ENCODE data around the gene POU2AF3. TPM values are rescaled to one million over a fixed set of nuclear protein-coding genes. Genes with fewer than 3 reads are reported as not detected.

The POU2AF3 gene
- total RNA-seq, 2 experiments from 2014 or later, result not detected

DNA sequence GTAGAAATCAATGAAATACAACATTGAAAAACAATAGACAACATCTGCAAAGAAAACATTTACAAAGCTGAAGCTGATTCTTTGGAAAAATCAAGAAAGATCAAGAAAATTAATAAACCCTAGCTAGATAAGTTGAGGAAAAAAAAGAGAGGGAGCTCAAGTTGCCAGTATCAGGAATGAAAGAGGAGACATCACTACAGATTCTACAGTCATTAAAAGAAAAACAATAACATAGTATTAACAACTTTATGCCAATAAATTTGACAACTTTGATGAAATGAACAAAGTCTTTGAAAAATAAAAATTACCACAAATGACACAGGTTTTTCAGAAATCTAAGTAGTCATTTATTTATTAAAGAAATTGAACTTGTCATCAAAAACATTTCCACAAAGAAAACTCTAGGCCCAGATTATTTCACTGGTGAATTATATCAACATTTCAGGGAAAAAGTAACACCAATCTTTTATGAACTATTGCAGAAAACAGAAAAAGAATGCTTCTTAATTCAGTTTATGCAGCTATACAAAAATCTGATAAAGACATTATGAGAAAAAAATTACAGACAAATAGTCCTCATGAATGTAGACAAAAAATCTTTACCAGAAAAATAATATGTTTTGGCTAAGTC, 41.5 kb downstream of the POU2AF3 start:
- Mint-ChIP-seq H3K4me1 (no peaks in the 10 kb centered on the region), H3K9me3 (peaks cover 8% of the 10 kb centered on the region), H3K27me3 (peaks cover 2% of the 10 kb centered on the region), H3K27ac (no peak overlapping the region), H3K36me3 (ENCODE audit: low read depth) (no peaks in the 10 kb centered on the region), H3K4me3 (no peak overlapping the region)
- ChIA-PET POLR2A (no interaction called here), CTCF (interaction anchor here (1.0 kb wide), 1 partner anchor 29 kb away, joined by 3 read pairs; no protein-coding TSS in a partner anchor)
- DNase-seq, result no peak

DNA sequence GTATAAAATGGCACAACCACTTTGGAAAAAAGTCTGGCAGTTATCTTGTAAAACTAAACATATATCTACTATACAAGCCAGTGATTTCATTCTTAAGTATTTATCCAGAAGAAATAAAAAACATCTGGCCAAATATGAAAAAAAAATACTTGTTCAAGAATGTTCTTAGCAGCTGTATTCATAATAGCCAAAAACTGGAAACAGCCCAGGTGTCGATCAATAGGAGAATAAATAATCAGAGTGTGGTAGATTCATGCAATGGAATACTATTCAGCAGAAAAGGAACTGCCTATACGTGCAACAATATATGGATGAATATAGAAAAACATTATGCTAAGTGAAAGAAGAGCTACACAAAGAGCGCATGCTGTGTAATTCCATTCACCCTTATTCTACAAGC, 44.0 kb downstream of the POU2AF3 start:
- H3K4me1 Mint-ChIP-seq, result no peaks in the 10 kb centered on the region
- no peak overlapping the region for H3K27ac Mint-ChIP-seq
- peaks cover 8% of the 10 kb centered on the region for H3K9me3 Mint-ChIP-seq
- H3K36me3 Mint-ChIP-seq (ENCODE audit: low read depth), result no peaks in the 10 kb centered on the region
- peaks cover 6% of the 10 kb centered on the region for H3K27me3 Mint-ChIP-seq
- CTCF ChIA-PET, result interaction anchor here (1.0 kb wide), 1 partner anchor 46 kb away, joined by 4 read pairs; no protein-coding TSS in a partner anchor
- POLR2A ChIA-PET, result no interaction called here
- H3K4me3 Mint-ChIP-seq, result no peak overlapping the region
- no peak for DNase-seq

DNA sequence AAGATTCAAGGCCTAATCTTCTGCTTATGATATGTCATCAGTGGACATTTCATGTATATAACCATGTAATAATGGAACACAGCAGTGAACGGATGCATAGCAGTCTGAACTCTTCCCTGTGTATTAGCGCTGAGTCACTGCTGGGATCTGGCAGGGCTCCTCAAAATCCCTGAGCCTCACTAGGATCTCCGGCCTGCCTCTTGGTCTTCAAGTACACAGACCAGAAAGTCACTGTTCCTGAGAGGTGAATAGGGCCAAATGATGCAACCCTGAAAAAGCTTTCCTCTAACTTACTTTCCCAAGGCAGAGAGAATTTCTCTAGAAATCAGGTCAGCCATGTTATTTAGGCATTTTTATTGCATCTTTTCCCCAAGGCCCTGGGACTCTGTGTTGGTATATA, 45.7 kb downstream of the POU2AF3 start:
- Mint-ChIP-seq H3K4me1 (no peaks in the 10 kb centered on the region), H3K4me3 (no peak overlapping the region), H3K27ac (no peak overlapping the region), H3K9me3 (peaks cover 8% of the 10 kb centered on the region), H3K36me3 (ENCODE audit: low read depth) (no peaks in the 10 kb centered on the region), H3K27me3 (peaks cover 6% of the 10 kb centered on the region)
- POLR2A ChIA-PET, result no interaction called here
- CTCF ChIA-PET, result no interaction called here
- DNase-seq, result no peak

DNA sequence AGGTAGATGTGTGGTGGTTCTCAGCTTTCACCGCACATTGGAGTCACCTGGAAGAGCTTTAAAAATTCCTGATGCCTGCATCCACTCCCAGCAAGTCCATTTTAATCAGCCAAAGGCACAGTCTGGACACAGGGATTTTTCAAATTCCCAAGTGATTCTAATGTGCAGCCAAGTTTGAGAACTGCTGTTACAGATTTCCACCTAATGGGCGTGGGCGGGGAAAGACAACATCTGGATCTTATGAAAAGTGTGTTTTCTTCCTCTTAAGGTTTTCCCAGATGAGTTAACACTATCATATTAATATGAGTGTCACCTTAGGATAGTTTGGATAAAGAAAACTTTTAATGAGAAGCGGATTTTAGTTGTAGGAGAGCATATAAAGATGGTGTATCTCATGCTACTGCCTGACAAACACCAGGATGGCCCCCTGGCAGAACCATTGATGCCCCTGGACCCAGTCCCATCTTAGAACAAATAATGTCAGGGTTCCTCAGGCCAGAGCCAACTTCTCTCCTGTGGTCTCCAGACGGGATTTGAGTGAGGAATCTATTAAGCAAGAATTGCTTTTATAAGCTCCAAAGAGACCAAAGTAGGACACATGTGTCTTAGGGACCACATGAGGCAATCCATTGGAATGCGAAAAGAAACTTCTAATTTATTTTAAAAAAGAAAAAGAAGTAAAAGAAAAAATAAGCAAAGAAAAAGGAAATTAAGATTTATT, 48.8 kb downstream of the POU2AF3 start:
- Mint-ChIP-seq H3K4me3 (no peak overlapping the region), H3K27me3 (peaks cover 15% of the 10 kb centered on the region), H3K27ac (no peak overlapping the region), H3K4me1 (no peaks in the 10 kb centered on the region), H3K9me3 (no peaks in the 10 kb centered on the region), H3K36me3 (ENCODE audit: low read depth) (no peaks in the 10 kb centered on the region)
- DNase-seq, result no peak
- POLR2A ChIA-PET, result no interaction called here
- CTCF ChIA-PET, result no interaction called here

DNA sequence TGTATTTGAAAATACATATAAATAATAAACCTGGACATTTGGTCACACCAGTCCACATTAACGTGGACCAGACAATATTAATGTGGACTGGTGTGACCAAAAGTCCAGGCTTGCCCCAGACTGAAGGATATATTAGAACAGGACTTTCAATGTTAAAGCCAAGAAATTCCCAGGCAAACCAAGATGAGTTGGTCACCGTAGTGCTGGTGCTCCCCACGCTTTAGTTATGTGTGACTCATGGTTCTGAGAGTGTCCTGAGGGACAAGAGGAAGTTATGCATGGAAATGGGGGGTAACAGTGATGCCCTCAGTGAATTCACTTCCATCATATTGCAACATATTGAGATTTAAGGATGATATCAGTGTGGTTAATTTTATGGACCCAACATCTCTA, 49.4 kb downstream of the POU2AF3 start:
- no peaks in the 10 kb centered on the region for H3K36me3 Mint-ChIP-seq (ENCODE audit: low read depth)
- CTCF ChIA-PET, result no interaction called here
- POLR2A ChIA-PET, result no interaction called here
- no peak for DNase-seq
- H3K27ac Mint-ChIP-seq, result no peak overlapping the region
- H3K27me3 Mint-ChIP-seq, result peaks cover 15% of the 10 kb centered on the region
- H3K4me3 Mint-ChIP-seq, result no peak overlapping the region
- no peaks in the 10 kb centered on the region for H3K4me1 Mint-ChIP-seq
- H3K9me3 Mint-ChIP-seq, result no peaks in the 10 kb centered on the region

DNA sequence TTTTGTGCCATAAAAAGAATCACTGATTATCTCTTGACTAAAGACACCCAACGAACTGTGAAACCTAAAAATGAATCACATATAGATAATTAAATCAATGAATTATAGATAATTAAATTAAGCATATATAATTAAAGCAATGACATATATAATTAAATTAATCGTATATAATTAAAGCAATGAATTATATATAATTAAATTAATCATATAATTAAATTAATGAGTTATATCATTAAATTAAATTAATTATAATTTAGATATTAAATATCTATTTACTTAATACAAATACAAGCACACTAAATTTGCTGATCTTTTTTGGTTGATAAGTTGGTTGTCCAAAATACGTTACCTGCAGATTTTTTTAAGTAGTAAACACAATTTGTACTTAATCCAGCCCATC, 49.8 kb downstream of the POU2AF3 start:
- POLR2A ChIA-PET, result no interaction called here
- no peaks in the 10 kb centered on the region for H3K36me3 Mint-ChIP-seq (ENCODE audit: low read depth)
- peaks cover 15% of the 10 kb centered on the region for H3K27me3 Mint-ChIP-seq
- H3K27ac Mint-ChIP-seq, result no peak overlapping the region
- CTCF ChIA-PET, result no interaction called here
- H3K4me1 Mint-ChIP-seq, result no peaks in the 10 kb centered on the region
- H3K4me3 Mint-ChIP-seq, result no peak overlapping the region
- DNase-seq, result no peak
- H3K9me3 Mint-ChIP-seq, result no peaks in the 10 kb centered on the region

DNA sequence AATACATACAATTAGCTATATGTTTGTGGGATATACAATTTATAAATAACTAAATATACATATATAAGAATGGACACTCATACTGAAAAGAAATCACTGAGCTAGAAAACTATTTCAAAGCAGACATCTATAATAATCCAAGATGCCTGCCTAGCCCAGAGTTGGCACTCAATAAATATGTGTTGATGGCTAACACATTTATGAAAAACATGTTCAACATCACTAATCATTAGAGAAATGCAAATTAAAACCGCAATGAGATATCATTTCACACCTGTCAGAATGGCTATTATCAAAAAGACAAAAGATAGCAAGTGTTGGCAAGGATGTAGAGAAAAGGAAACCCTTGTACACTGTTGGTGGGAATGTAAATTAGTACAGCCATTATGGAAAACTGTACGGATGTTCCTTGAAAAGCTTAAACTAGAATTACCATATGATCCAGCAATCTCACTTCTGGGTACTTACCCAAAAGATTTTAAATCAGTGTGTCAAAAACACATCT, 50.9 kb downstream of the POU2AF3 start:
- Mint-ChIP-seq H3K9me3 (no peaks in the 10 kb centered on the region), H3K4me1 (no peaks in the 10 kb centered on the region), H3K27ac (no peak overlapping the region), H3K27me3 (peaks cover 15% of the 10 kb centered on the region), H3K36me3 (ENCODE audit: low read depth) (no peaks in the 10 kb centered on the region), H3K4me3 (no peak overlapping the region)
- DNase-seq, result no peak
- POLR2A ChIA-PET, result no interaction called here
- CTCF ChIA-PET, result interaction anchor here (0.7 kb wide), 1 partner anchor 787 kb away, joined by 3 read pairs; no protein-coding TSS in a partner anchor

DNA sequence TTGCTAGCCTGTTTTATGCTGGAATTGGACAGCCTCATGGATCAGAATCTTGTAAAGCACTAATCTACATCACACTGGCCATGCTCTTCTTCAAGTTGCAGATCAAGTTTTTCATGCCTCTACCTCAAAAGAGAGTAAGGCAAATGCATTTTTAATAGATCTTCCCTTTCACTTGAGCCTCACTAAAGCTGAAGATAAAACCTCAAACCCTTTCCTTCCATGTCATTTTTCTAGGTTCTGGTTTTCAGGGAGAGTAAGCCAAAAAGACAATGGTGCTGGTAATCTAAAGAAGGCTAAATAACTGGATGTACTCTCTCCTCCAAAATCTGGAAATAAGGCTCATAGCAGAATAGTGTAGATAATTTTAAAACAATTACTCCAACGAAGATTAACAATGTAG, 52.5 kb downstream of the POU2AF3 start:
- Mint-ChIP-seq H3K27ac (no peak overlapping the region), H3K36me3 (ENCODE audit: low read depth) (no peaks in the 10 kb centered on the region), H3K27me3 (peaks cover 10% of the 10 kb centered on the region), H3K9me3 (no peaks in the 10 kb centered on the region), H3K4me1 (no peaks in the 10 kb centered on the region), H3K4me3 (no peak overlapping the region)
- no peak for DNase-seq
- CTCF ChIA-PET, result no interaction called here
- POLR2A ChIA-PET, result no interaction called here

DNA sequence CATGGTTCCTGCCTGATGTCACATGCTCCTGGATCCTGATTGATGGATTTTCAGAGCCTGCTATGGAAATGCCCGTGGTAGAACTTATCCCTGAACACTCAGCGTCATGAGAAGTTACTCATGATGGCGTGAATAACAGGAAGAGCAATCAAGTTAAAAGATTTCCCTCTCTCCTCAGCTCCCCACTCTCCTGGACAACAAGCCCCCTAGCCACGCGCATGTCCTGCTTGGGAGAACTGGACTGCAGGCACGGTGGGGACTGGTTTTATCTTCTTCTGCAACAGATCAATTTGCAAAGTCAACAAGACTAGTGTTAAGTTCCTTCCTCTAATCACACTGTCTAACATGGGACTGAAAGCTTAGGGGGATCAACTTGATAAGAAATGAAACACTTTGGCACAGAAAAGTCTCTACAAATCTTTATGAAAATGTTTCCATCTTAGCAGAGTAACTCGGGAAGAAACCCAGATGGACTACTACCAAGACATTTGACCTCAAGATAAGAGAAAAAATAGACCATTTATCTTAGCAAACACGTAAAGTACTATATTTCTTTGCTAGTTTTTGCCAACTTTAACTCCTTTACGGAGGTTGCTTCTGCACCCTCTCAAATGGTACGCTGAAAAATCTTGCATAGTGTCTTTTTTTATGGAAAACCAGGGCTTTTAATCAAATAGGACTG, 53.2 kb downstream of the POU2AF3 start:
- H3K4me3 Mint-ChIP-seq, result no peak overlapping the region
- H3K27me3 Mint-ChIP-seq, result peaks cover 10% of the 10 kb centered on the region
- POLR2A ChIA-PET, result no interaction called here
- CTCF ChIA-PET, result no interaction called here
- H3K27ac Mint-ChIP-seq, result no peak overlapping the region
- H3K4me1 Mint-ChIP-seq, result no peaks in the 10 kb centered on the region
- no peak for DNase-seq
- H3K36me3 Mint-ChIP-seq (ENCODE audit: low read depth), result no peaks in the 10 kb centered on the region
- H3K9me3 Mint-ChIP-seq, result no peaks in the 10 kb centered on the region

DNA sequence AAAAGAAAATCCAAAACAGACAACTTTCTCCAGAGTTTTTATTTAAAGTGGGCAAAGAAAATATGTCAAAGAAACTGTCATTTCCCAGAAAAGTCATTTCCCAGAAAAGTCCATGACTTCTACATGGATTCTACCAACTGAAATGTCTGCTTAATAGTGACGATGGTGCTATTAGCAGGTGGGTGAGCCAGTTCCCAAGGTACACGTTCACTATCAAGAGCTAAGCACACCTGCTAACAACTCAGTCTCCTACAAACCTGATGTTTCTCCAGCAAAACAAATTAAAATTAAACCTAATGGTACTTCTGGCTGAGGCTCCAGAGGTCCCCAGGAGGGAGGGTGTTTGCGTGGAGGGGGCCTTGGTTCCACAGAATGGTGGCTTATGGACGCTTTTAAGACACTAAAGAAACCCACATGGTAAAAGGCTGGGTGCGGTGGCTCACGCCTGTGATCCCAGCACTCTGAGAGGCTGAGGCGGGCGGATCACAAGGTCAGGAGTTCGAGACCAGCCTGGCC, 53.9 kb downstream of the POU2AF3 start:
- H3K27me3 Mint-ChIP-seq, result peaks cover 10% of the 10 kb centered on the region
- H3K4me1 Mint-ChIP-seq, result no peaks in the 10 kb centered on the region
- no peaks in the 10 kb centered on the region for H3K36me3 Mint-ChIP-seq (ENCODE audit: low read depth)
- ChIA-PET CTCF (no interaction called here), POLR2A (no interaction called here)
- DNase-seq, result no peak
- H3K9me3 Mint-ChIP-seq, result no peaks in the 10 kb centered on the region
- H3K4me3 Mint-ChIP-seq, result no peak overlapping the region
- H3K27ac Mint-ChIP-seq, result no peak overlapping the region

DNA sequence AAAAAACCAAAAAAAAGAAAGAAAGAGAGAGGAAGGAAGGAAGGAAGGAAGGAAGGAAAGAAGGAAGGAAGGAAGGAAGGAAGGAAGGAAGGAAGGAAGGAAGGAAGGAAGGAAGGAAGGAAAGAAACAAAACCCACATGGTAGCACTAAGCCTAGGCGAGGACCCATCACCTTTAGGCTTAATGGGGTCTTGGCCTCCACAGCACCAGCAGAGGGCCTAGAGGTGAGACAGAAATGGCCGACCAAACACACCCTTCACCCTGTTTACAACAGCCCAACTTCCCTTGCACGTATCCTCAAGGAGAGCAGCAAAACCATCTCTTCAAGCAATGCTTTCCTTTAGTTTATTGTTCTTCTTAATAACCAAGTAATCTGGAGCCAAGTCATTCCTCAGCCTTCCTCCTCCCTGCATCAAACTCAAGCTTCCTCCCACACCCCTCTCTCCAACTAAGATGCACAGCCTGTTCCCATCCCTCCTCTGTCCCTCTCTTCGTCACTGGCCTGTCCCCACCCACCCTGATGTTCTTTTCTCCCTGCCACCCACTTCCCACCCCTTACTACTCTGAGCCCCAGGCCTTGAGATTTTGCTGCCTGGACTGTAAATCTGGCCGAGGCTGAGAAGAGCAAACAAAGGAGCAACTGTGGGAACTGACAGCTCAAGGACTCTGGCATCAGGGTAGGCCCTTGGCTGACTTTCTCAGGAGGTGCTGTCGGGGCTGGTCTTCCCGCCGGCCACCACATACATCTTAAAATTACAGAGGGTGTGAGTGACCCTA, 54.8 kb downstream of the POU2AF3 start:
- no peaks in the 10 kb centered on the region for H3K36me3 Mint-ChIP-seq (ENCODE audit: low read depth)
- POLR2A ChIA-PET, result no interaction called here
- no peak for DNase-seq
- CTCF ChIA-PET, result interaction anchor here (1.5 kb wide), 1 partner anchor 20 kb away, joined by 3 read pairs; no protein-coding TSS in a partner anchor
- H3K27me3 Mint-ChIP-seq, result peaks cover 10% of the 10 kb centered on the region
- H3K9me3 Mint-ChIP-seq, result no peaks in the 10 kb centered on the region
- no peak overlapping the region for H3K4me3 Mint-ChIP-seq
- no peak overlapping the region for H3K27ac Mint-ChIP-seq
- H3K4me1 Mint-ChIP-seq, result no peaks in the 10 kb centered on the region

DNA sequence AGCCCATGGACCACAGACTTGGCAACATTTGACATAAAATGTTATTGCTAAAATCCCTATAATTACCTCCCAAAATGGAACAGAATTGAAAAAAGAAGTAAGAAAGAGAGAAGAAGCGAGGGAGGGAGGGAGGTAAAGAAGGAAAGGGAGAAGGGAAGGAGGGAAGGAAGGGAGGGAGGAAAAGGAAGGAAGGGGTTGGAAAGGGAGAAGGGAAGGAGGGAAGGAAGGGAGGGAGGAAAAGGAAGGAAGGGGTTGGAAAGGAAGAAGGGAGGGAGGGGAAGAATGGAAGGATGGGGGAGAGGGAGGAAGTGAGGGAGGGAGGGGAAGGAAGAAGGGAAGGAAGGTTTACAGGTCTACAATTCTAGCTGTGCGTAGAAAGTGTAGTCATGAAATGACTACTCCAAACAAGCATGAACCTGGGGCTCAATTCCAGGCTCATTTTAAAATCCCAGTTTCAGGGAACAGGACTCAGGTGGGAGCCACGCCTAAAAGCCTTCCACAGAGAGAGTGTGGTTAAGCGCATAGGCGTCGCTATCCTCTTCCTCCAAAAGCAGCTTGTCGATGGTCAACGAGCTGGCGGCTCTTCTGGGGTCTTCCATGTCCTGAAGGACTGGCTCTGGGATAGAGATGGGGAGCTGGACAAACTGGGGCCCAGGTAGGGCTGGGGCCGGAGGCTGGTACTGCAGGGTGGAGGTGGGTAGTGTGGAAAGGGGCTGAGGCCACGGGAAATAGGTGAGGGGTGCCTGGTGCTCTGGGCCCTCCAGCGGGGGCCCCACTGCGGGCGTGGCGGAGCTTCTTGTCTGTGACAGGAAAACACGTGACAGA, 55.6 kb downstream of the POU2AF3 start:
- no peak for DNase-seq
- Mint-ChIP-seq H3K4me1 (no peaks in the 10 kb centered on the region), H3K9me3 (no peaks in the 10 kb centered on the region), H3K27ac (no peak overlapping the region), H3K27me3 (peaks cover 10% of the 10 kb centered on the region), H3K36me3 (ENCODE audit: low read depth) (no peaks in the 10 kb centered on the region), H3K4me3 (no peak overlapping the region)
- CTCF ChIA-PET, result interaction anchor here (1.0 to 1.5 kb wide), 2 partner anchors 21 to 63 kb away, joined by 3 read pairs; no protein-coding TSS in a partner anchor
- POLR2A ChIA-PET, result no interaction called here
